HEK293 (cell line): ENCODE results near the gene UBXN1.

ENCODE experiments used
- CTCF ChIA-PET: fragments of 350-600 bp; formaldehyde crosslinking; extraction: SDS; loops from one replicate; lab custom pipeline; 2021; ENCODE audit warnings: antibody characterized with exemption; lab: Yijun Ruan, JAX
- POLR2A ChIA-PET: fragments of 300-600 bp; formaldehyde crosslinking; extraction: SDS; loops from one replicate; lab custom pipeline; 2020; ENCODE audit warnings: antibody characterized with exemption, inconsistent platforms; lab: Yijun Ruan, JAX
- H3K27ac ChIP-seq: fragments of 200-500 bp; sonication (Bioruptor generic); 2 replicates; pipeline ENCODE4 v1.5.1; 2014; ENCODE audit warnings: low read depth, low read length, control low read depth, inconsistent platforms; ENCODE audit errors: extremely low read depth
- H3K36me3 ChIP-seq, 2 experiments: fragments of 200-500 bp in 1 of 2; sonication (Bioruptor generic) in 1 of 2; 1 replicate in 1 of 2; 2 replicates in 1 of 2; pipeline ENCODE4 v1.5.1; 2014 to 2017; ENCODE audit warnings: inconsistent platforms in 2 of 2, low read length in 2 of 2; ENCODE audit not compliant: control insufficient read depth in 2 of 2, insufficient read depth in 1 of 2
- H3K4me1 ChIP-seq: fragments of 200-500 bp; sonication (Bioruptor generic); 2 replicates; pipeline ENCODE4 v1.5.1; 2014; ENCODE audit warnings: mild to moderate bottlenecking, low read length, inconsistent platforms; ENCODE audit not compliant: control insufficient read depth, insufficient read depth
- H3K4me3 ChIP-seq: 2 replicates; pipeline ENCODE4 v1.5.1; 2011; ENCODE audit warnings: low read depth, mild to moderate bottlenecking, control low read depth, low read length, moderate library complexity
- H3K9me3 ChIP-seq: fragments of 200-500 bp; sonication (Bioruptor generic); 2 replicates; pipeline ENCODE4 v1.5.1; 2014; ENCODE audit warnings: low read depth, low read length, inconsistent platforms; ENCODE audit not compliant: control insufficient read depth, insufficient read depth
- OVOL3 ChIP-seq: fragments of 450-650 bp; formaldehyde crosslinking; IDR thresholded peaks from 2 replicates; pipeline ENCODE4 v1.5.1; 2016; ENCODE audit warnings: missing biosample characterization, missing genetic modification characterization
- ZBTB20 ChIP-seq: fragments of 450-650 bp; formaldehyde crosslinking; IDR thresholded peaks from 2 replicates; pipeline ENCODE4 v1.5.1; 2016; ENCODE audit warnings: missing biosample characterization, missing genetic modification characterization
- ZNF121 ChIP-seq: fragments of 450-650 bp; formaldehyde crosslinking; IDR thresholded peaks from 2 replicates; pipeline ENCODE4 v1.5.1; 2016; ENCODE audit warnings: missing biosample characterization, missing genetic modification characterization
- ZNF140 ChIP-seq: fragments of 450-650 bp; formaldehyde crosslinking; IDR thresholded peaks from 2 replicates; pipeline ENCODE4 v1.5.1; 2016; ENCODE audit warnings: missing biosample characterization, missing genetic modification characterization
- ZNF239 ChIP-seq: fragments of 450-650 bp; formaldehyde crosslinking; IDR thresholded peaks from 2 replicates; pipeline ENCODE4 v1.5.1; 2016; ENCODE audit warnings: missing biosample characterization, missing genetic modification characterization
- ZNF302 ChIP-seq: fragments of 450-650 bp; formaldehyde crosslinking; IDR thresholded peaks from 2 replicates; pipeline ENCODE4 v1.5.1; 2016; ENCODE audit warnings: missing biosample characterization, missing genetic modification characterization, low read depth
- ZNF473 ChIP-seq: fragments of 450-650 bp; formaldehyde crosslinking; IDR thresholded peaks from 2 replicates; pipeline ENCODE4 v1.5.1; 2017; ENCODE audit warnings: missing biosample characterization, missing genetic modification characterization
- ZNF560 ChIP-seq: fragments of 450-650 bp; formaldehyde crosslinking; IDR thresholded peaks from 2 replicates; pipeline ENCODE4 v1.5.1; 2017; ENCODE audit warnings: missing biosample characterization, missing genetic modification characterization, borderline replicate concordance
- ZNF776 ChIP-seq: fragments of 450-650 bp; formaldehyde crosslinking; IDR thresholded peaks from 2 replicates; pipeline ENCODE4 v1.5.0; 2017; ENCODE audit warnings: missing biosample characterization, missing genetic modification characterization, borderline replicate concordance
- TF ChIP-seq, protein P1 (sequence below): fragments of 450-650 bp; formaldehyde crosslinking; IDR thresholded peaks from 2 replicates; pipeline ENCODE4 v1.5.1; 2016; ENCODE audit warnings: missing biosample characterization, missing genetic modification characterization
- TF ChIP-seq, protein P2 (sequence below): fragments of 450-650 bp; formaldehyde crosslinking; conservative IDR thresholded peaks from 2 replicates; pipeline ENCODE4 v1.5.1; 2016; ENCODE audit warnings: low read depth, missing biosample characterization, missing genetic modification characterization
- TF ChIP-seq, protein P3 (sequence below): fragments of 450-650 bp; IDR thresholded peaks from 2 replicates; pipeline ENCODE4 v1.5.1; 2018; ENCODE audit warnings: missing biosample characterization, missing genetic modification characterization
- TF ChIP-seq, protein P4 (sequence below): fragments of 450-650 bp; formaldehyde crosslinking; IDR thresholded peaks from 2 replicates; pipeline ENCODE4 v1.5.1; 2016; ENCODE audit warnings: missing biosample characterization, missing genetic modification characterization
- TF ChIP-seq, protein P5 (sequence below): fragments of 450-650 bp; formaldehyde crosslinking; IDR thresholded peaks from 2 replicates; pipeline ENCODE4 v1.5.1; 2016; ENCODE audit warnings: missing biosample characterization, missing genetic modification characterization
- TF ChIP-seq, protein P6 (sequence below): fragments of 450-650 bp; formaldehyde crosslinking; IDR thresholded peaks from 2 replicates; pipeline ENCODE4 v1.5.1; 2016; ENCODE audit warnings: missing biosample characterization, missing genetic modification characterization

Gene UBXN1

DNA sequence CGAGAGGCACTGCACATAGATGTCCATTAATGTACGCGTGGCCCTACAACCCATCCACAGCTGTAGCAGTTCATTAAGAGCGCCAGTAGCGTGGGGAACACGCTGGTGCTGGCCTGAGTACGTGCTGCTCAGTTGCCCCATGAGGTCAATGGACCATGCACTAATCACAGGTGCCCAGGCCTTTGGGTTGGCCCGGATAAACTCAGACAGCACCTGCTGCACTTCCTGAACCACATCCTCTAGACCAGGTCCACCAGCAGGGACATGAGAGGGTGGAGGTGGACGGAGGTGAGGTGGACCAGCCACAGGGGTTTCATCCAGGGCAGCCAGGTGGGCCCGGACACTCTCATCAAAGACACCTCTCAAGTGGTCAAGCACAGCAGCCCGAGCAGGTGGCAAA, 29.4 kb downstream of the UBXN1 start (continued):
- TF ChIP-seq, protein P1, sequence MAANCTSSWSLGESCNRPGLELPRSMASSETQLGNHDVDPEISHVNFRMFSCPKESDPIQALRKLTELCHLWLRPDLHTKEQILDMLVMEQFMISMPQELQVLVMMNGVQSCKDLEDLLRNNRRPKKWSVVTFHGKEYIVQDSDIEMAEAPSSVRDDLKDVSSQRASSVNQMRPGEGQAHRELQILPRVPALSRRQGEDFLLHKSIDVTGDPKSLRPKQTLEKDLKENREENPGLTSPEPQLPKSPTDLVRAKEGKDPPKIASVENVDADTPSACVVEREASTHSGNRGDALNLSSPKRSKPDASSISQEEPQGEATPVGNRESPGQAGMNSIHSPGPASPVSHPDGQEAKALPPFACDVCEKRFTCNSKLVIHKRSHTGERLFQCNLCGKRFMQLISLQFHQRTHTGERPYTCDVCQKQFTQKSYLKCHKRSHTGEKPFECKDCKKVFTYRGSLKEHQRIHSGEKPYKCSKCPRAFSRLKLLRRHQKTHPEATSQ (tag by site-specific recombination), result no peak

DNA sequence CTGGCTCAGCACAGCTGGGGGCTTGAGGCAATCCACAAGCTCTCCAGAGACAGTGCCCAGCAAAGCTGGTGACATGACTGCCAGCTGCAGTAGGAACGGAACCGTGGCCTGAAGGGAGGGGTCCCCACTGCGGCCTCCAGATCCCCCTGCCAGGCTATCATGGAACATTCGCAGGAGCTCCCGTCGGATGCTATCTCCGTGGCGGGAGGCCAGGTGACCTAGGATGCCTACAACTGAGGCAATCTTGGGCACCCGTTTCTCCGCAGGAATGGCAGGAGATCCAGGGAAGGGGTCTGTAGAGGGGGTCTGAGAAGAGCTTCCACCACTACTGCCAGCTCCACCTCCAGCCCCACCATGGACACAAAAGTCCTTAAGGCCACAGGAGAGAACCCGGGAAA, 29.9 kb downstream of the UBXN1 start:
- Histone ChIP-seq H3K27ac (no peak overlapping the region), H3K9me3 (no peaks in the 10 kb centered on the region), H3K36me3 (peaks cover 3 to 43% of the 10 kb centered on the region in 2 experiments; a peak in 2 of 3 replicates), H3K4me1 (peaks cover 3% of the 10 kb centered on the region; the same call in 1 of the 2 replicates), H3K4me3 (no peak overlapping the region)
- CTCF ChIA-PET, result interaction anchor here (0.9 to 1.3 kb wide), 3 partner anchors 16 to 138 kb away, joined by 3 to 4 read pairs (median 3); partner anchors contain the start of genes C11orf98 and CSKMT
- POLR2A ChIA-PET, result interaction anchor here (1.2 to 5.9 kb wide), 7 partner anchors 16 to 79 kb away, joined by 3 to 79 read pairs (median 7); partner anchors contain the start of genes C11orf98, CSKMT, HNRNPUL2 and LBHD1
- TF ChIP-seq OVOL3 (tag by site-specific recombination), result no peak
- TF ChIP-seq ZNF560 (tag by site-specific recombination), result no peak
- TF ChIP-seq, protein P2, sequence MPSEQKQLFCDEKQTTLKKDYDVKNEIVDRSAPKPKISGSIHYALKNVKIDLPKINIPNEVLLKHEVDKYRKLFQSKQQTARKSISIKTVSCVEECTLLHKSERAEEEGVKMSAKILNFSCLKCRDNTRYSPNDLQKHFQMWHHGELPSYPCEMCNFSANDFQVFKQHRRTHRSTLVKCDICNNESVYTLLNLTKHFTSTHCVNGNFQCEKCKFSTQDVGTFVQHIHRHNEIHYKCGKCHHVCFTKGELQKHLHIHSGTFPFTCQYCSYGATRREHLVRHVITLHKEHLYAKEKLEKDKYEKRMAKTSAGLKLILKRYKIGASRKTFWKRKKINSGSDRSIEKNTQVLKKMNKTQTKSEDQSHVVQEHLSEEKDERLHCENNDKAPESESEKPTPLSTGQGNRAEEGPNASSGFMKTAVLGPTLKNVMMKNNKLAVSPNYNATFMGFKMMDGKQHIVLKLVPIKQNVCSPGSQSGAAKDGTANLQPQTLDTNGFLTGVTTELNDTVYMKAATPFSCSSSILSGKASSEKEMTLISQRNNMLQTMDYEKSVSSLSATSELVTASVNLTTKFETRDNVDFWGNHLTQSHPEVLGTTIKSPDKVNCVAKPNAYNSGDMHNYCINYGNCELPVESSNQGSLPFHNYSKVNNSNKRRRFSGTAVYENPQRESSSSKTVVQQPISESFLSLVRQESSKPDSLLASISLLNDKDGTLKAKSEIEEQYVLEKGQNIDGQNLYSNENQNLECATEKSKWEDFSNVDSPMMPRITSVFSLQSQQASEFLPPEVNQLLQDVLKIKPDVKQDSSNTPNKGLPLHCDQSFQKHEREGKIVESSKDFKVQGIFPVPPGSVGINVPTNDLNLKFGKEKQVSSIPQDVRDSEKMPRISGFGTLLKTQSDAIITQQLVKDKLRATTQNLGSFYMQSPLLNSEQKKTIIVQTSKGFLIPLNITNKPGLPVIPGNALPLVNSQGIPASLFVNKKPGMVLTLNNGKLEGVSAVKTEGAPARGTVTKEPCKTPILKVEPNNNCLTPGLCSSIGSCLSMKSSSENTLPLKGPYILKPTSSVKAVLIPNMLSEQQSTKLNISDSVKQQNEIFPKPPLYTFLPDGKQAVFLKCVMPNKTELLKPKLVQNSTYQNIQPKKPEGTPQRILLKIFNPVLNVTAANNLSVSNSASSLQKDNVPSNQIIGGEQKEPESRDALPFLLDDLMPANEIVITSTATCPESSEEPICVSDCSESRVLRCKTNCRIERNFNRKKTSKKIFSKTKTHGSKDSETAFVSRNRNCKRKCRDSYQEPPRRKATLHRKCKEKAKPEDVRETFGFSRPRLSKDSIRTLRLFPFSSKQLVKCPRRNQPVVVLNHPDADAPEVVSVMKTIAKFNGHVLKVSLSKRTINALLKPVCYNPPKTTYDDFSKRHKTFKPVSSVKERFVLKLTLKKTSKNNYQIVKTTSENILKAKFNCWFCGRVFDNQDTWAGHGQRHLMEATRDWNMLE (tag by site-specific recombination), result no peak
- TF ChIP-seq, protein P3, sequence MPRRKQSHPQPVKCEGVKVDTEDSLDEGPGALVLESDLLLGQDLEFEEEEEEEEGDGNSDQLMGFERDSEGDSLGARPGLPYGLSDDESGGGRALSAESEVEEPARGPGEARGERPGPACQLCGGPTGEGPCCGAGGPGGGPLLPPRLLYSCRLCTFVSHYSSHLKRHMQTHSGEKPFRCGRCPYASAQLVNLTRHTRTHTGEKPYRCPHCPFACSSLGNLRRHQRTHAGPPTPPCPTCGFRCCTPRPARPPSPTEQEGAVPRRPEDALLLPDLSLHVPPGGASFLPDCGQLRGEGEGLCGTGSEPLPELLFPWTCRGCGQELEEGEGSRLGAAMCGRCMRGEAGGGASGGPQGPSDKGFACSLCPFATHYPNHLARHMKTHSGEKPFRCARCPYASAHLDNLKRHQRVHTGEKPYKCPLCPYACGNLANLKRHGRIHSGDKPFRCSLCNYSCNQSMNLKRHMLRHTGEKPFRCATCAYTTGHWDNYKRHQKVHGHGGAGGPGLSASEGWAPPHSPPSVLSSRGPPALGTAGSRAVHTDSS (tag by site-specific recombination), result no peak
- TF ChIP-seq ZNF121 (tag by site-specific recombination), result no peak
- no peak for TF ChIP-seq ZNF776 (tag by site-specific recombination)
- TF ChIP-seq, protein P4, sequence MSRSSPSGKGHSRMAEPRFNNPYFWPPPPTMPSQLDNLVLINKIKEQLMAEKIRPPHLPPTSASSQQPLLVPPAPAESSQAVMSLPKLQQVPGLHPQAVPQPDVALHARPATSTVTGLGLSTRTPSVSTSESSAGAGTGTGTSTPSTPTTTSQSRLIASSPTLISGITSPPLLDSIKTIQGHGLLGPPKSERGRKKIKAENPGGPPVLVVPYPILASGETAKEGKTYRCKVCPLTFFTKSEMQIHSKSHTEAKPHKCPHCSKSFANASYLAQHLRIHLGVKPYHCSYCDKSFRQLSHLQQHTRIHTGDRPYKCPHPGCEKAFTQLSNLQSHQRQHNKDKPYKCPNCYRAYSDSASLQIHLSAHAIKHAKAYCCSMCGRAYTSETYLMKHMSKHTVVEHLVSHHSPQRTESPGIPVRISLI (tag by site-specific recombination), result no peak
- TF ChIP-seq ZNF302 (tag by site-specific recombination), result no peak

DNA sequence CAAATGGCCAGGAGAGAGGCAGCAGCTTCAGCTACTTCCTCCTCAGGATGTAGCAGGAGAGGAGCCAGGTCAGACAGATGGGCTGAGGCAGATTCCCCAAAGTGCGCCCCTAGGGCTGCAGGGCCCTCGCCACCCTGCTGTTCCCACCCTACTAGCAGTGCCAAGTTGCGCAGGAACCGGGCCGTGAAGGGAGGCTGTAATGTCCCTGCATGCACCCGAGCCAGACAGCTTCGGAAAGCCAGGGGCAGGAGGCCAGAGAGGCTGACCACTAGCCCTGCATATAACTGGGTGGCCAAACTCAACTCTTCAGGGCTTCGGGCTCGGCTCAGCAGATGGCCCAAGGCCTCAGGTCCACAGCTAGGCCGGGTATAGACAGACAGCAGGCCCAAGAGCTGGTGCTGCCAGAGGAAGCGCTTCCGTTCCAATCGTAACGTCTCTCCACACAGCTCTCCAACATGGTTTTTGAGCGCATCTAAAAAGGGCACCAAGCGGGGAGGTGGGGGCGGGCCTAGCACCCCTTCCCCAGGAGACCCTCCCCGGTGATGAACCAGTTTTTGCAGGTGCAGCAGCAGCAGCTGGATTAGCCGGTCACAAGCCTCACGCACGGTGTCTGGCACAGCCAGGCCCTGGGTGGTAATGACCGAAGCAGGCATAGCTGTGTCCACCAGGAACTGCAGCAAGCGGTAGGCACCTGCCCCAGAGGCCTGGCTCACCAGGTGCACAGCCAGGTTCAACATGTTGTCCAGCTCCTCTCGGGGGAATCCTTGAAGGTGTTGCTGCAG, 30.5 kb downstream of the UBXN1 start:
- Histone ChIP-seq H3K9me3 (no peaks in the 10 kb centered on the region), H3K4me1 (peaks cover 3% of the 10 kb centered on the region; the same call in 1 of the 2 replicates), H3K27ac (no peak overlapping the region), H3K36me3 (peaks cover 5 to 49% of the 10 kb centered on the region in 2 experiments; a peak in 2 of 3 replicates), H3K4me3 (no peak overlapping the region)
- CTCF ChIA-PET, result interaction anchor here (0.9 to 1.3 kb wide), 4 partner anchors 17 to 254 kb away, joined by 3 to 4 read pairs (median 4); partner anchors contain the start of genes C11orf98 and CSKMT
- POLR2A ChIA-PET, result interaction anchor here (1.0 to 5.9 kb wide), 10 partner anchors 12 to 233 kb away, joined by 3 to 79 read pairs (median 4); partner anchors contain the start of genes C11orf98, CSKMT, HNRNPUL2 and LBHD1
- TF ChIP-seq ZNF473 (tag by site-specific recombination) (no peak), ZBTB20 (tag by site-specific recombination) (no peak), ZNF239 (tag by site-specific recombination) (no peak), ZNF140 (tag by site-specific recombination) (no peak)
- TF ChIP-seq, protein P5, sequence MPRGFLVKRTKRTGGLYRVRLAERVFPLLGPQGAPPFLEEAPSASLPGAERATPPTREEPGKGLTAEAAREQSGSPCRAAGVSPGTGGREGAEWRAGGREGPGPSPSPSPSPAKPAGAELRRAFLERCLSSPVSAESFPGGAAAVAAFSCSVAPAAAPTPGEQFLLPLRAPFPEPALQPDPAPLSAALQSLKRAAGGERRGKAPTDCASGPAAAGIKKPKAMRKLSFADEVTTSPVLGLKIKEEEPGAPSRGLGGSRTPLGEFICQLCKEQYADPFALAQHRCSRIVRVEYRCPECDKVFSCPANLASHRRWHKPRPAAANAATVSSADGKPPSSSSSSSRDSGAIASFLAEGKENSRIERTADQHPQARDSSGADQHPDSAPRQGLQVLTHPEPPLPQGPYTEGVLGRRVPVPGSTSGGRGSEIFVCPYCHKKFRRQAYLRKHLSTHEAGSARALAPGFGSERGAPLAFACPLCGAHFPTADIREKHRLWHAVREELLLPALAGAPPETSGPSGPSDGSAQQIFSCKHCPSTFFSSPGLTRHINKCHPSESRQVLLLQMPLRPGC, result no peak
- TF ChIP-seq, protein P6, sequence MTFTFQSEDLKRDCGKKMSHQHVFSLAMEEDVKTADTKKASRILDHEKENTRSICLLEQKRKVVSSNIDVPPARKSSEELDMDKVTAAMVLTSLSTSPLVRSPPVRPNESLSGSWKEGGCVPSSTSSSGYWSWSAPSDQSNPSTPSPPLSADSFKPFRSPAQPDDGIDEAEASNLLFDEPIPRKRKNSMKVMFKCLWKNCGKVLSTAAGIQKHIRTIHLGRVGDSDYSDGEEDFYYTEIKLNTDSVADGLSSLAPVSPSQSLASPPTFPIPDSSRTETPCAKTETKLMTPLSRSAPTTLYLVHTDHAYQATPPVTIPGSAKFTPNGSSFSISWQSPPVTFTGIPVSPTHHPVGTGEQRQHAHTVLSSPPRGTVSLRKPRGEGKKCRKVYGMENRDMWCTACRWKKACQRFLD (tag by site-specific recombination), result no peak
